BJ (cell line): ENCODE data around the gene NAALADL2. TPM values are rescaled to one million over a fixed set of nuclear protein-coding genes. Genes with fewer than 3 reads are reported as not detected.

Source experiments
- CTCF ChIA-PET: fragments of 350-600 bp; formaldehyde crosslinking; extraction: SDS; loops from one replicate; lab custom pipeline; 2021; ENCODE audit warnings: antibody characterized with exemption, inconsistent platforms; lab: Yijun Ruan, JAX
- POLR2A ChIA-PET: fragments of 300-600 bp; sonication (Branson Sonifier 250); formaldehyde crosslinking; extraction: SDS; loops from one replicate; lab custom pipeline; 2021; ENCODE audit warnings: antibody characterized with exemption; lab: Charles Lee
- DNase-seq: peaks from one replicate; pipeline ENCODE4 v3.0.0-alpha.2; 2011; ENCODE audit warnings: low read depth
- H3K27me3 ChIP-seq: 2 replicates; pipeline ENCODE4 v1.6.0; 2011; ENCODE audit warnings: low read length; ENCODE audit not compliant: control insufficient read depth, insufficient read depth
- H3K36me3 ChIP-seq: 2 replicates; pipeline ENCODE4 v1.5.1; 2011; ENCODE audit warnings: low read length; ENCODE audit not compliant: control insufficient read depth, insufficient read depth
- H3K4me3 ChIP-seq: 2 replicates; pipeline ENCODE4 v1.5.1; 2011; ENCODE audit warnings: low read depth, mild to moderate bottlenecking, control low read depth, low read length
- polyA plus RNA-seq: library from polyadenylated mRNA; depleted of rRNA; stranded (reverse); fragments of >200 nt; gene quantifications from 2 replicates; pipeline ENCODE4 v1.2.3, GENCODE V29; 2011
- TF ChIP-seq, protein P1 (sequence below): IDR thresholded peaks from 2 replicates; pipeline ENCODE4 v1.5.1; 2011; ENCODE audit warnings: low read depth, mild to moderate bottlenecking, control low read depth, inconsistent platforms, low read length, moderate library complexity; ENCODE audit not compliant: insufficient read depth

NAALADL2 gene
- polyA plus RNA-seq, 1 experiment = 3.6 TPM

DNA sequence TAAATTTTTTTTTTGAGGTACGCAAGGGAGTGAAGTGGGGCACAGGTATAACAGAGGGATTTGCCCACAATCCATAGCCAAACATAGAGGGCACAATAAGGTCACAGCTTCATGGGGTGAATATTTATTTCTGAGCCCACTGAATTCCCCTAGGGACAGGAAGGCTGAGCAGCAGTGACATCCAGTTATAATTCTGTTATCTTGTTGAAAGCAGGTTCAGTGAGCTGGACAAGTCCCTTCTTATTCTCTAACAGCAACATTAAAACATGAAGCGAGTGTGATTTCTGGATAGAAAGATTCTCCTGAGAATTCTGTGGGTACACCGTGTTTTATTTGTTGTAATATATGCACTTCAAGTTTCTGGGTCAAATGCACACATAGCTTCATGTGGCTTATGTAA lies 538.2 kb downstream of the NAALADL2 start:
- no peak for DNase-seq
- CTCF ChIA-PET = no interaction called here
- Histone ChIP-seq H3K36me3 (no peaks in the 10 kb centered on the region), H3K4me3 (no peak overlapping the region), H3K27me3 (no peaks in the 10 kb centered on the region)
- TF ChIP-seq, protein P1, sequence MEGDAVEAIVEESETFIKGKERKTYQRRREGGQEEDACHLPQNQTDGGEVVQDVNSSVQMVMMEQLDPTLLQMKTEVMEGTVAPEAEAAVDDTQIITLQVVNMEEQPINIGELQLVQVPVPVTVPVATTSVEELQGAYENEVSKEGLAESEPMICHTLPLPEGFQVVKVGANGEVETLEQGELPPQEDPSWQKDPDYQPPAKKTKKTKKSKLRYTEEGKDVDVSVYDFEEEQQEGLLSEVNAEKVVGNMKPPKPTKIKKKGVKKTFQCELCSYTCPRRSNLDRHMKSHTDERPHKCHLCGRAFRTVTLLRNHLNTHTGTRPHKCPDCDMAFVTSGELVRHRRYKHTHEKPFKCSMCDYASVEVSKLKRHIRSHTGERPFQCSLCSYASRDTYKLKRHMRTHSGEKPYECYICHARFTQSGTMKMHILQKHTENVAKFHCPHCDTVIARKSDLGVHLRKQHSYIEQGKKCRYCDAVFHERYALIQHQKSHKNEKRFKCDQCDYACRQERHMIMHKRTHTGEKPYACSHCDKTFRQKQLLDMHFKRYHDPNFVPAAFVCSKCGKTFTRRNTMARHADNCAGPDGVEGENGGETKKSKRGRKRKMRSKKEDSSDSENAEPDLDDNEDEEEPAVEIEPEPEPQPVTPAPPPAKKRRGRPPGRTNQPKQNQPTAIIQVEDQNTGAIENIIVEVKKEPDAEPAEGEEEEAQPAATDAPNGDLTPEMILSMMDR = no peak
- POLR2A ChIA-PET = no interaction called here

DNA sequence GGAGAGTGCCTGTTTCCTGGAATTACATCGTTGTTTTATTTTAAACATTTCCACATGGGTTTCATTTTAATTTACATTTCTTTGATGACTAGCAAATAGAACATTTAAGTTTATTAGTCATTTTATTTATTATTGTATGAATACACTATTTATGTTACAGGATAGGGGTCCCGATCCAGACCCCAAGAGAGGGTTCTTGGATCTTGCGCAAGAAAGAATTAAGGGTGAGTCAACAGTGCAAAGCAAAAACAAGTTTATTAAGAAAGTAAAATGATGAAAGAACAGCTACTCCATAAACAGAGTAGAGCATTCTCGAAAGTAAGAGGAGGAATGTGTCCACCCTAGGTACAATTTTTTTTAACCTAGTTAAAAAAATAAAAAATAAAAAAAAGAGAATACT lies 539.5 kb downstream of the NAALADL2 start:
- H3K36me3 ChIP-seq = no peaks in the 10 kb centered on the region
- H3K4me3 ChIP-seq = no peak overlapping the region
- ChIA-PET CTCF (no interaction called here), POLR2A (interaction anchor here (1.0 kb wide), 1 partner anchor 34 kb away, joined by 5 read pairs; no protein-coding TSS in a partner anchor)
- DNase-seq = no peak
- TF ChIP-seq, protein P1 = no peak
- no peaks in the 10 kb centered on the region for H3K27me3 ChIP-seq

DNA sequence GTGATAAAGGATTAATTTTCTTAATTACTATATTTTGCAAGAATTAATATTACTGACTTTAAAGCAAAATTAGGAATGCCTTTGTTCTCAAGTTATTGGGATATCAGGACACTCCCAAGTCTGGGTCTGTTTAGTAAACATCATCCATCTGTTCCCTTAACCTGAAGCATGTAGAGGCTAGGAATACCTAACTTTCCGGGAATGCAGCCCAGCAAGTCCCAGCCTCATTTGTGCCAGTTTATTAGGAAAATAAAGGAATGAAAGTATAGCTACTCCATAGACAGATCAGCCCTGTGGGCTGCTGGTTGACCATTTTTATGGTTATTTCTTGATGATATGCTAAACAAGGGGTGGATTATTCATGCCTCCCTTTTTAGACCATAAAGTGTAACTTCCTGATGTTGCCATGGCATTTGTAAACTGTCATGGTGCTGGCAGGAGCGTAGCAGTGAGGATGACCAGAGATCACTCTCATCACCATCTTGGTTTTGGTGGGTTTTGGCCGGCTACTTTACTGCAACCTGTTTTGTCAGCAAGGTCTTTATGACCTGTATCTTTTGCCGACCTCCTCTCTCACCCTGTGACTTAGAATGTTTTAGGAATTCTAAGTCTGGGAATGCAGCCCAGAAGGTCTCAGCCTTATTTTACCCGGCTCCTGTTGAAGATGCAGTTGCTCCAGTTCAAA lies 540.2 kb downstream of the NAALADL2 start:
- no peak overlapping the region for H3K4me3 ChIP-seq
- H3K36me3 ChIP-seq = no peaks in the 10 kb centered on the region
- no peaks in the 10 kb centered on the region for H3K27me3 ChIP-seq
- TF ChIP-seq, protein P1 = no peak
- ChIA-PET CTCF (no interaction called here), POLR2A (interaction anchor here (1.0 kb wide), 1 partner anchor 34 kb away, joined by 5 read pairs; no protein-coding TSS in a partner anchor)
- DNase-seq = no peak

DNA sequence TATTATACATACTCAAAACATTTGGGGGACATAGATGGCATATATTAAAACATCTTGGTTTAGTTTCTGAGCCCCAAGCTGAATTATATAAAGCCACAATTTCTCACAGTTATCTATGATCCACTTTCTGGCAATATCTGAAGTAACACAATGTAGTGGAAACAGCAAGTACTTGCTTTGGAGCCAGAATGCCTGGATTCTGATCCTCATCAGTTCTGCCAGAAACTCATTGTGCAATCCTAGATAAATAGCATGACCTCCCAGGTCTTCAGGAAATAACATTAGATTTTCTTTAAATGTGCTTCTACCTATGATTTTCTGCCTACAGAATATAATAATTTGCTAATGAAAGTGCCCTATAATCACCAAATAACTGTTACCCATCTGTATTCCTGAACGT lies 544.9 kb downstream of the NAALADL2 start:
- DNase-seq = no peak
- H3K36me3 ChIP-seq = no peaks in the 10 kb centered on the region
- ChIA-PET CTCF (no interaction called here), POLR2A (no interaction called here)
- no peak overlapping the region for H3K4me3 ChIP-seq
- TF ChIP-seq, protein P1 = no peak
- H3K27me3 ChIP-seq = no peaks in the 10 kb centered on the region

DNA sequence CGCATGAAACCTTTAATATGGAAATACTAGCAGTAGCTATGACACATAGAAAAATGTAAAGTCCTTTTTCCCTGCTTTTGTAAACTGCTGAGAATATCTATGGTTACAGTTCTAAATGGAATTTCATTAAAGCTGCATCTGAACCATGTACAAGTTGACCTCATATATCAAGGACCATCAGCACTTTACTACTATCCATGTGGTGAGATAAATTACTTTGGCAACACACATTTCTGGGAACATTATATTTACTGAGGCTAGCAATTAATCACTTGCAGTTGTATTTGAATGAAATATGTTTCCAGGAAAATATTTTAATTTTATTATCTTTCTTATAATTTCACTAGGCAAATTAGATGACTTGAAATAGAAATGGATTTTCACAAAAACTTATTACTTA lies 545.5 kb downstream of the NAALADL2 start:
- TF ChIP-seq, protein P1 = no peak
- CTCF ChIA-PET = interaction anchor here (0.6 kb wide), 1 partner anchor 184 kb away, joined by 3 read pairs; no protein-coding TSS in a partner anchor
- Histone ChIP-seq H3K4me3 (no peak overlapping the region), H3K27me3 (no peaks in the 10 kb centered on the region), H3K36me3 (no peaks in the 10 kb centered on the region)
- POLR2A ChIA-PET = interaction anchor here (0.5 kb wide), 1 partner anchor 23 kb away, joined by 3 read pairs; no protein-coding TSS in a partner anchor
- no peak for DNase-seq
